ENCODE data around the gene PKNOX2.

- TF ChIP-seq JUND (IDR thresholded peaks at IDR 0.05; ENCODE audit: low read length) (no peak), CHD1 (IDR thresholded peaks at IDR 0.05; ENCODE audit: low read depth, low read length) (no peak), E2F6 (IDR thresholded peaks at IDR 0.05) (peak; percentile 87), TEAD4 (IDR thresholded peaks at IDR 0.05; ENCODE audit: low read depth, low read length) (no peak), KDM1A (IDR thresholded peaks at IDR 0.05; ENCODE audit: borderline replicate concordance, low read length) (no peak), TAF1 (IDR thresholded peaks at IDR 0.05; ENCODE audit: low read depth, low read length) (no peak), CTCF (IDR thresholded peaks at IDR 0.05; ENCODE audit: control extremely low read depth in 1 of 3, insufficient read depth in 1 of 3, low read depth in 1 of 3, low read length in 3 of 3) (no peak), POLR2A (IDR thresholded peaks at IDR 0.05; ENCODE audit: control extremely low read depth in 1 of 2, low read depth in 2 of 2, low read length in 2 of 2) (no peak), EP300 (IDR thresholded peaks at IDR 0.05; ENCODE audit: borderline replicate concordance in 1 of 2, low read depth in 2 of 2, low read length in 2 of 2) (no peak), RBBP5 (IDR thresholded peaks at IDR 0.05; ENCODE audit: borderline replicate concordance, low read depth, low read length) (no peak), POU5F1 (IDR thresholded peaks at IDR 0.05; ENCODE audit: low read depth, low read length) (no peak), SUZ12 (IDR thresholded peaks at IDR 0.05; ENCODE audit: low read length) (no peak), CBX5 (IDR thresholded peaks at IDR 0.05; ENCODE audit: low read depth, low read length) (no peak), NANOG (IDR thresholded peaks at IDR 0.05; ENCODE audit: insufficient read depth, low read depth, low read length, poor library complexity, severe bottlenecking) (no peak)
Measured at GRCh38 chr11:125401235-125401634, 236.7 kb downstream of the PKNOX2 start.

Data from H1 (cell line).